Kidney (tissue), 14 donors: ENCODE data around the gene VSIG10. TPM values are rescaled to one million over a fixed set of nuclear protein-coding genes. Genes with fewer than 3 reads are reported as not detected.

Experiments
- DNase-seq, 5 donors: peaks; one replicate each; pipeline ENCODE4 v3.0.0-alpha.2; 2013 to 2020
- FAIRE-seq: peaks from 2 replicates; lab custom pipeline; 2012; peaks lifted over from hg19 to GRCh38; lab: Jason Lieb, UNC
- H3K27ac ChIP-seq, 2 donors: one replicate each; pipeline ENCODE4 v1.7.0; 2013; ENCODE audit warnings: low read depth in 2 of 2, low read length in 2 of 2, inconsistent platforms in 1 of 2
- H3K27me3 ChIP-seq: one replicate; pipeline ENCODE4 v1.7.1; 2013; ENCODE audit warnings: low read length, inconsistent platforms; ENCODE audit not compliant: control insufficient read depth, insufficient read depth
- H3K36me3 ChIP-seq, 3 donors: one replicate each; pipeline versions ENCODE4 v1.7.0 to v1.7.1; 2013; ENCODE audit warnings: low read length in 3 of 3, control low read depth in 1 of 3, inconsistent platforms in 1 of 3; ENCODE audit not compliant: insufficient read depth in 3 of 3, control insufficient read depth in 2 of 3
- H3K4me1 ChIP-seq, 3 donors: one replicate each; pipeline versions ENCODE4 v1.7.0 to v1.7.1; 2013; ENCODE audit warnings: low read length in 3 of 3, inconsistent platforms in 1 of 3, low read depth in 1 of 3; ENCODE audit not compliant: control insufficient read depth in 2 of 3, insufficient read depth in 2 of 3
- H3K4me3 ChIP-seq, 3 donors: one replicate each; pipeline versions ENCODE4 v1.7.0 to v1.8.1; 2013; ENCODE audit warnings: low read length in 3 of 3, control low read depth in 1 of 3, inconsistent platforms in 1 of 3
- H3K9ac ChIP-seq, 3 donors: one replicate each; pipeline versions ENCODE4 v1.7.0 to v1.7.1; 2013; ENCODE audit warnings: low read length in 3 of 3, control low read depth in 1 of 3, inconsistent platforms in 1 of 3
- H3K9me3 ChIP-seq, 3 donors: one replicate each; pipeline versions ENCODE4 v1.7.0 to v1.7.1; 2013; ENCODE audit warnings: low read length in 3 of 3, control low read depth in 1 of 3, inconsistent platforms in 1 of 3; ENCODE audit not compliant: control insufficient read depth in 2 of 3, insufficient read depth in 1 of 3
- intact Hi-C: fragments of 100-400 bp; cut with DNase I; formaldehyde crosslinking; loops from one replicate; pipeline ENCODE4 v1.11.1; 2022
- polyA plus RNA-seq: library from polyadenylated mRNA; stranded (reverse); fragments of 350-450 nt; fragmentation: Illumina TruSeq; extraction: RNeasy Lipid Tissue Mini Kit (QIAGEN cat#74804); gene quantifications from one replicate; pipeline ENCODE4 v1.2.3, GENCODE V29; 2014; ENCODE audit warnings: low read depth, low replicate concordance; ENCODE audit not compliant: insufficient read depth
- total RNA-seq: library from RNA; stranded (reverse); fragmentation: NEBNext Ultra II Directional; extraction: Animal tissue kit (Norgen Biotek cat#: 25700); gene quantifications from one replicate; pipeline ENCODE4 v1.2.1, GENCODE V29; 2021
- TF ChIP-seq, protein P1 (sequence below): IDR thresholded peaks from 3 replicates; pipeline ENCODE4 v1.5.1; 2012; ENCODE audit warnings: mild to moderate bottlenecking, moderate library complexity, borderline replicate concordance; ENCODE audit not compliant: insufficient read depth; ENCODE audit errors: extremely low read depth
- donor health status: control.
- donor health status: control.
- donor health status: control.
- donor health status: control.
- donor health status: control.
- donor health status: DM: yes; HTN: yes; CAD: no.
- donor health status: Normal renal cell carcinoma (clear cell type).

The VSIG10 gene
- total and polyA plus RNA-seq, 2 donors from 2014 or later = 15.8 to 26.1 TPM

DNA sequence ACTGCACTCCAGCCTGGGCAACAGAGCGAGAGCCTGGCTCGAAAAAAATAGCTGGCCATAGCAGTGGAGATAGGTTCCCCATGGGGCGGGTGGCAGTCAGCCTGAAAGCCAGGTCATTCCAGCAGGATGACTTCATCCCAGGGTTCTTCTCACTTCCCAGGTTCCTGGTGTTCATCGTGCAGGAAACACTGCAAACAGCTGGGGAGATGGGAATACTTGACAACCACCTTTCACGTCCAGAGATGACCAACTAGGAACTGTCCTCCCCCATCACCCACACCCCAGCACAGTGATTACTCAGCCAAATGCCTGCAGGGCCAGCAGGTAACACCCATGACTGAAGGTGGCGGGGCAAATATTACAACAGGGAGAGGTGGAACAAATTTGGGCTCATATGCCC is 1.7 kb downstream of the VSIG10 start:
- no peak overlapping the region for H3K4me3 ChIP-seq
- no peak overlapping the region for H3K27ac ChIP-seq
- DNase-seq = no peak
- TF ChIP-seq, protein P1, sequence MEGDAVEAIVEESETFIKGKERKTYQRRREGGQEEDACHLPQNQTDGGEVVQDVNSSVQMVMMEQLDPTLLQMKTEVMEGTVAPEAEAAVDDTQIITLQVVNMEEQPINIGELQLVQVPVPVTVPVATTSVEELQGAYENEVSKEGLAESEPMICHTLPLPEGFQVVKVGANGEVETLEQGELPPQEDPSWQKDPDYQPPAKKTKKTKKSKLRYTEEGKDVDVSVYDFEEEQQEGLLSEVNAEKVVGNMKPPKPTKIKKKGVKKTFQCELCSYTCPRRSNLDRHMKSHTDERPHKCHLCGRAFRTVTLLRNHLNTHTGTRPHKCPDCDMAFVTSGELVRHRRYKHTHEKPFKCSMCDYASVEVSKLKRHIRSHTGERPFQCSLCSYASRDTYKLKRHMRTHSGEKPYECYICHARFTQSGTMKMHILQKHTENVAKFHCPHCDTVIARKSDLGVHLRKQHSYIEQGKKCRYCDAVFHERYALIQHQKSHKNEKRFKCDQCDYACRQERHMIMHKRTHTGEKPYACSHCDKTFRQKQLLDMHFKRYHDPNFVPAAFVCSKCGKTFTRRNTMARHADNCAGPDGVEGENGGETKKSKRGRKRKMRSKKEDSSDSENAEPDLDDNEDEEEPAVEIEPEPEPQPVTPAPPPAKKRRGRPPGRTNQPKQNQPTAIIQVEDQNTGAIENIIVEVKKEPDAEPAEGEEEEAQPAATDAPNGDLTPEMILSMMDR = no peak
- FAIRE-seq = no peak
- intact Hi-C loops = no loop called here
- H3K9me3 ChIP-seq = no peaks in the 10 kb centered on the region
- H3K9ac ChIP-seq = no peak overlapping the region
- no peaks in the 10 kb centered on the region for H3K27me3 ChIP-seq
- peaks cover 0 to 2% (median 0%) of the 10 kb centered on the region in 3 donors for H3K4me1 ChIP-seq
- no peaks in the 10 kb centered on the region for H3K36me3 ChIP-seq

DNA sequence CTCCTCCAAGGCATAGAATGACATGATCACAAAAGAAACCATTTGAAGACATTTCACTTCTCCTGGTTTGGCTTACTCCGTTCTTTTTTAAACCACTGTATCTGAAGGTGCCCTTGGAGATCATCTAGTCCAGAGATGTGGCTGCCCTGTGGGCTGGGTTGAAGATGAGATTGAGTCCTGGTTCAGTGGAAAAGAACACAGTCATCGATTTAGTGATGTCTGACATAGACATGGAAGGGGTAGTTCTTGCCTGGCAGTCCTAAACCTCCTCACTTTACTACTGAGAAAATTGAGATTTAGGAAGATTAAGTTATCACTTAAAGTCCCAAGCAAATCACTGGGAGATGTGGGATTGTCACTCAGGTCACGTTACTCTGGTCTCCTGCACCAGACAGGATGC is 2.8 kb downstream of the VSIG10 start:
- no peak overlapping the region for H3K27ac ChIP-seq
- FAIRE-seq = no peak
- DNase-seq = no peak

DNA sequence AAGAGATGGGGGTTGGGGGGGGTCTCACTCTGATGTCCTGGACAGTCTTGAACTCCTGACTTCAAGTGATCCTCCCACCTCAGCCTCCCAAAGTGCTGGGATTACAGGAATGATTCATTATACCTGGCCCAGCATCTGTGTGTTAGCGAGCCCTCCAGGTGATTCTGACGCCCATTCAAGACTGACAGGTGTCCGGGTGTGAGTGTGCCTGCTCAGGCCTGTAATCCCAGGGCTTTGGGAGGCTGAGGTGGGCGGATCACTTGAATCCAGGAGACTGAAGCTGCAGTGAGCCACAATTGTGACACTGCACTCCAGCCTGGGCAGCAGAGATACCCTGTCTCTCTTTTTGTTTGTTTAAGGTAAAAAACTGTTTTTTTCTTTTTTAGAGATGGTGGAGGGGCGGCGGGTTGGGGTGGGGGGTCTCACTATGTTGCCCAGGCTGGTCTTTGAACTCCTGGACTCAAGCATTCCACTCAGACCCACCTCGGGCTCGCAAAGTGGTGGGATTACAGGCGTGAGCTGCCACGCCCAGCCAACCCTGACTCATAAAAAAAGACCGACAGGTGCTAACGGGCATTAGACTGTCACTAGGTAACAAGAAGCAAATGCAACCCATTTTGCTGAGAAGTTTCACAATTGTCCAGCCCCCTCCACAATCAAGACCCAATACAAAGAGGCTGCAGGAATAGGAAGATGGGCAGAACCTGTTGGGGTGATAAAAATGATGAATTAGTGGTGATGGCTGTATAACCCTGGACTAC is 4.7 kb downstream of the VSIG10 start:
- FAIRE-seq (no peak), DNase-seq (no peak)
- no peak overlapping the region for H3K9ac ChIP-seq
- no peaks in the 10 kb centered on the region for H3K4me1 ChIP-seq
- no peaks in the 10 kb centered on the region for H3K9me3 ChIP-seq
- TF ChIP-seq, protein P1 = no peak
- no peak overlapping the region for H3K27ac ChIP-seq
- intact Hi-C loops = no loop called here
- no peaks in the 10 kb centered on the region for H3K36me3 ChIP-seq
- H3K4me3 ChIP-seq = no peak overlapping the region
- H3K27me3 ChIP-seq = no peaks in the 10 kb centered on the region

More for the DNA sequence above, 2.8 kb downstream of the VSIG10 start:
- no peaks in the 10 kb centered on the region for H3K27me3 ChIP-seq
- intact Hi-C loops = no loop called here
- H3K4me3 ChIP-seq = no peak overlapping the region
- no peak overlapping the region for H3K9ac ChIP-seq
- H3K36me3 ChIP-seq = no peaks in the 10 kb centered on the region
- H3K9me3 ChIP-seq = no peaks in the 10 kb centered on the region
- H3K4me1 ChIP-seq = peaks cover 0 to 2% (median 0%) of the 10 kb centered on the region in 3 donors
- TF ChIP-seq, protein P1 = no peak
